Peyer's patch (tissue), 4 donors: ENCODE measurements around the gene LTB4R. TPM values are rescaled to one million over a fixed set of nuclear protein-coding genes. Genes with fewer than 3 reads are reported as not detected.
A peak's percentile ranks its signal among the peaks of the same experiment; 100 is the strongest.

Source experiments
- DNase-seq, 3 donors: peaks; one replicate each; pipeline ENCODE4 v3.0.0-alpha.2; 2017 to 2019
- H3K27ac ChIP-seq, 4 donors: fragments of 200-600 bp; sonication (generic); one replicate each; pipeline ENCODE4 v1.5.1; 2016 to 2019
- H3K27me3 ChIP-seq, 2 donors: fragments of 200-600 bp; sonication (generic); one replicate each; pipeline ENCODE4 v1.5.1; 2019
- H3K36me3 ChIP-seq, 3 donors: fragments of 200-600 bp; sonication (generic); one replicate each; pipeline ENCODE4 v1.5.1; 2016 to 2019
- H3K4me1 ChIP-seq, 4 donors: fragments of 200-600 bp; sonication (generic); one replicate each; pipeline ENCODE4 v1.5.1; 2016 to 2019
- H3K4me3 ChIP-seq, 4 donors: fragments of 200-600 bp; sonication (generic); 1 replicate in 3 of 4; 2 replicates in 1 of 4; pipeline ENCODE4 v1.5.1; 2016 to 2019; ENCODE audit warnings: mild to moderate bottlenecking in 1 of 4
- H3K9me3 ChIP-seq, 4 donors: fragments of 200-600 bp; sonication (generic); one replicate each; pipeline ENCODE4 v1.5.1; 2016 to 2019; ENCODE audit warnings: mild to moderate bottlenecking in 1 of 4
- POLR2A ChIP-seq, 2 donors: fragments of 450-650 bp; IDR thresholded peaks; one replicate each; pipeline ENCODE4 v1.5.1; 2017; ENCODE audit warnings: antibody characterized with exemption in 2 of 2, mild to moderate bottlenecking in 2 of 2, moderate library complexity in 2 of 2
- total RNA-seq, 4 donors: library from RNA; depleted of rRNA; stranded (reverse); fragments of >200 nt; gene quantifications; one replicate each; pipeline ENCODE4 v1.1.0, GENCODE V29; 2016
- TF ChIP-seq, protein P1 (sequence below), 6 experiments: fragments of 450-650 bp in 4 of 6; fragments of 200-600 bp in 2 of 6; sonication (generic) in 1 of 6; IDR thresholded peaks; one replicate each; pipeline ENCODE4 v1.5.1; 2017 to 2019; ENCODE audit warnings: antibody characterized with exemption in 6 of 6, mild to moderate bottlenecking in 3 of 6, moderate library complexity in 1 of 6

Gene LTB4R, protein sequence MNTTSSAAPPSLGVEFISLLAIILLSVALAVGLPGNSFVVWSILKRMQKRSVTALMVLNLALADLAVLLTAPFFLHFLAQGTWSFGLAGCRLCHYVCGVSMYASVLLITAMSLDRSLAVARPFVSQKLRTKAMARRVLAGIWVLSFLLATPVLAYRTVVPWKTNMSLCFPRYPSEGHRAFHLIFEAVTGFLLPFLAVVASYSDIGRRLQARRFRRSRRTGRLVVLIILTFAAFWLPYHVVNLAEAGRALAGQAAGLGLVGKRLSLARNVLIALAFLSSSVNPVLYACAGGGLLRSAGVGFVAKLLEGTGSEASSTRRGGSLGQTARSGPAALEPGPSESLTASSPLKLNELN
- total RNA-seq: 10 to 100 TPM in 2 of 4 donors, 1 to 10 TPM in 2; 5.1 to 28.5 (median 10.1) TPM

- Histone ChIP-seq H3K9me3 (no peaks in the 10 kb centered on the region), H3K27ac (peak within 1 kb of the TSS; percentile 62 to 96 (median 85)), H3K4me3 (peak within 1 kb of the TSS; percentile 44 to 64 (median 58)), H3K4me1 (peaks cover 8 to 69% (median 27%) of the 10 kb centered on the region in 4 donors), H3K27me3 (no peaks in the 10 kb centered on the region), H3K36me3 (peaks cover 0 to 15% (median 0%) of the 10 kb centered on the region in 3 donors)
- peak in 1 of 2 donors; percentile 13 for TF ChIP-seq POLR2A (IDR thresholded peaks at IDR 0.05)
- TF ChIP-seq, protein P1, sequence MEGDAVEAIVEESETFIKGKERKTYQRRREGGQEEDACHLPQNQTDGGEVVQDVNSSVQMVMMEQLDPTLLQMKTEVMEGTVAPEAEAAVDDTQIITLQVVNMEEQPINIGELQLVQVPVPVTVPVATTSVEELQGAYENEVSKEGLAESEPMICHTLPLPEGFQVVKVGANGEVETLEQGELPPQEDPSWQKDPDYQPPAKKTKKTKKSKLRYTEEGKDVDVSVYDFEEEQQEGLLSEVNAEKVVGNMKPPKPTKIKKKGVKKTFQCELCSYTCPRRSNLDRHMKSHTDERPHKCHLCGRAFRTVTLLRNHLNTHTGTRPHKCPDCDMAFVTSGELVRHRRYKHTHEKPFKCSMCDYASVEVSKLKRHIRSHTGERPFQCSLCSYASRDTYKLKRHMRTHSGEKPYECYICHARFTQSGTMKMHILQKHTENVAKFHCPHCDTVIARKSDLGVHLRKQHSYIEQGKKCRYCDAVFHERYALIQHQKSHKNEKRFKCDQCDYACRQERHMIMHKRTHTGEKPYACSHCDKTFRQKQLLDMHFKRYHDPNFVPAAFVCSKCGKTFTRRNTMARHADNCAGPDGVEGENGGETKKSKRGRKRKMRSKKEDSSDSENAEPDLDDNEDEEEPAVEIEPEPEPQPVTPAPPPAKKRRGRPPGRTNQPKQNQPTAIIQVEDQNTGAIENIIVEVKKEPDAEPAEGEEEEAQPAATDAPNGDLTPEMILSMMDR (IDR thresholded peaks at IDR 0.05): peak; percentile 7 to 51 (median 44)
- DNase-seq: peak; percentile 78 to 89 (median 80)
Observed at GRCh38 chr14:24310646-24311604, at the start of gene LTB4R. TSS of gene LTB4R (plus strand) at chr14:24311502. CDS start at chr14:24315652, 4,150 bp downstream.

DNA sequence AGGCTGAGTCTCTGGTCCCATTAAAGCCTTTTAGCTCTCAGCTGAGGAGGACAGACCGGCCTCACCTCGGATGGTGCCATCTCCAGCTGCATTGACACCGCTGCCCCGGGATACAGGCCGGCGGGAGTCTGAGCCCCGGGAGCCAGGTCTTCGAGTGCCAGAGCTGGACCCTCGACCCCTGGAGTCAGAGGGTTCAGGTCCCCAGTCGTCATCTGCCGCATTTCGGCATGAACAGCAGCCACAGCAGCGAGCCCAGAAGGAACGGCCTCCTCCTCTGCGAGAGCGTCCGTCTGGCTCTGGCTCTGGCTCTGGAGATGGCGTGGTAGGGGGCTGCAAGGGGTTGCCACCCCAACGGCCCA, 49.4 kb upstream of the LTB4R start:
- peaks cover 0 to 22% (median 0%) of the 10 kb centered on the region in 3 donors for H3K36me3 ChIP-seq
- no peaks in the 10 kb centered on the region for H3K4me1 ChIP-seq
- no peak overlapping the region for H3K4me3 ChIP-seq
- TF ChIP-seq, protein P1 (IDR thresholded peaks at IDR 0.05): no peak
- TF ChIP-seq POLR2A (IDR thresholded peaks at IDR 0.05): no peak
- DNase-seq: no peak
- H3K9me3 ChIP-seq: no peaks in the 10 kb centered on the region
- H3K27me3 ChIP-seq: no peaks in the 10 kb centered on the region
- no peak overlapping the region for H3K27ac ChIP-seq

- Histone ChIP-seq H3K27ac (no peak within 1 kb of the TSS), H3K36me3 (peaks cover 0 to 34% (median 0%) of the 10 kb centered on the region in 3 donors), H3K9me3 (no peaks in the 10 kb centered on the region), H3K4me3 (no peak within 1 kb of the TSS), H3K4me1 (no peaks in the 10 kb centered on the region), H3K27me3 (no peaks in the 10 kb centered on the region)
- TF ChIP-seq, protein P1 (IDR thresholded peaks at IDR 0.05): no peak
- TF ChIP-seq POLR2A (IDR thresholded peaks at IDR 0.05): no peak
- no peak for DNase-seq
Observed at GRCh38 chr14:24262821-24263733, 48.2 kb upstream of the LTB4R start, which contains the start of gene TGM1. TSS of gene TGM1 (minus strand) at chr14:24263177. CDS start at chr14:24262352, 825 bp downstream.

DNA sequence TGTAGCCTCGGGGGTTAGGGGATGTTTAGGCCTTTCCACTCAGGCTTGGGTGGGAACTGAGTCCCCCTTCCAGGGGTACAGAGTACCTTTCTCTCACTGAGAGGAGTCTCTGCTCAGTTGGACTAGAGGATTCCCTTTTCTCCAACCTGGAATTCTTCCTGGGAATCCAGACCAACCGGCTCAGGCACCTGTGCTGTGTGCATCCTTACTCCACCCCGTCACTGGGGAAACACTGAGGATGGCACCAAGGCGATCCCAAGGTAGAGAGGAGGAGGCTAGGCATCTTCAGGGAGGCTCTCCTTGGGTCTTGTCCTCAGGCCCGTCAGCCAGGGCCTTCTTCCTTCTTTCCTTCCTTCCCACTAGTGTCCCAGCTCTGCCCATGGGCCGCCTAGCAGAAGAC, 47.5 kb upstream of the LTB4R start:
- H3K4me1 ChIP-seq: no peaks in the 10 kb centered on the region
- peak in 1 of 3 donors; percentile 25 for DNase-seq
- H3K27ac ChIP-seq: no peak overlapping the region
- TF ChIP-seq POLR2A (IDR thresholded peaks at IDR 0.05): no peak
- TF ChIP-seq, protein P1 (IDR thresholded peaks at IDR 0.05): no peak
- H3K27me3 ChIP-seq: no peaks in the 10 kb centered on the region
- peaks cover 0 to 32% (median 0%) of the 10 kb centered on the region in 3 donors for H3K36me3 ChIP-seq
- no peak overlapping the region for H3K4me3 ChIP-seq
- H3K9me3 ChIP-seq: no peaks in the 10 kb centered on the region

DNA sequence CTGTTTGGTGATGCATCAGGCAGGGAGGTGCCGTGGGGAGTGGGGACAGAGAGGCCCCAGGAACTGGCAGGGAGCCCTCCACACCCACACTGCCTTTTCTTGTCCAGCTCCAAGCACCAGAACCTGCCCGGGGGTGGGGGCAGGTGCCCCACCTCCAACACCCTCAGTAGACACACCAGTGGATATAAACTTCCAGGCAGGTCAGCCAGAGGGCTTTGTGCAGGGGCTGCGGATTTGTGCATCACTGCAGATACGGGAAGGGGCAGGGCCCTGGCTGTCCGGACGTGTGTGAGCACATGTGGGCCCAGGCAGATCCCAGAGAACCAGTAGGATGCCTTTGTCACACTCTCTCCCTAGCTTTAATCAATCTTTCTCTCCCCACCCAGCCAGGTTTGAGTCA, 47.0 kb upstream of the LTB4R start:
- no peak for TF ChIP-seq POLR2A (IDR thresholded peaks at IDR 0.05)
- TF ChIP-seq, protein P1 (IDR thresholded peaks at IDR 0.05): no peak
- H3K36me3 ChIP-seq: peaks cover 0 to 35% (median 0%) of the 10 kb centered on the region in 3 donors
- no peak overlapping the region for H3K27ac ChIP-seq

More for the DNA sequence above, 47.0 kb upstream of the LTB4R start:
- Histone ChIP-seq H3K9me3 (no peaks in the 10 kb centered on the region), H3K27me3 (no peaks in the 10 kb centered on the region), H3K4me1 (no peaks in the 10 kb centered on the region), H3K4me3 (no peak overlapping the region)
- no peak for DNase-seq
